ENCODE results near the gene ENTREP1. TPM values are rescaled to one million over a fixed set of nuclear protein-coding genes. Genes with fewer than 3 reads are reported as not detected.

Gene ENTREP1
- total RNA-seq, 6 donors from 2014 or later, result 28.5 to 49.2 (median 38.2) TPM

DNA sequence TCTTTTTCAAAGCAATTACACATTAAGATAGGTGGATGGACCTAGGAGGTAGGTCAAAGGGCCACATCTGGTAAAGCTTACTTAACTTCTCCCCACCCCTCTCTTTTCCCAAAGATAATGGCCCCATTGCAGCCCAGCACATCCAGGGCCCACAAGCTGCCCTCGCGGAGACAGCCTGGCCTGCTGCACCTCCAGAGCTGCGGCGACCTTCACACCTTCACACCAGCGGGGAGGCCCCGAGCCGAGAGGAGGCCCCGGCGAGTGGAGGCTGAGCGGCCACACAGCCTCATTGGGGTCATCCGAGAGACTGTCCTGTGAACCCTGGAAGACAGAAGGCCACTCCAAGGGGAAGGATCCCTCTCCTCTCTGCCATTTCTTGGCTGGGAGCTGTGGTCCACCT lies 66.5 kb downstream of the ENTREP1 start:
- ATAC-seq (ENCODE audit: low FRiP score in 2 of 2) (no peak), DNase-seq (peak in 1 of 2 donors; percentile 50)
- peaks cover 0 to 4% (median 0%) of the 10 kb centered on the region in 4 donors for H3K4me1 ChIP-seq
- H3K9me3 ChIP-seq, result no peaks in the 10 kb centered on the region
- H3K4me3 ChIP-seq, result no peak overlapping the region
- WGBS, 2 donors, result 100% methylated on average over 2 to 11 of the region's 11 CpGs
- no peaks in the 10 kb centered on the region for H3K27me3 ChIP-seq
- TF ChIP-seq POLR2A (IDR thresholded peaks at IDR 0.05) (no peak), EP300 (IDR thresholded peaks at IDR 0.05) (no peak), POLR2AphosphoS5 (IDR thresholded peaks at IDR 0.05) (no peak)
- TF ChIP-seq, protein P1, sequence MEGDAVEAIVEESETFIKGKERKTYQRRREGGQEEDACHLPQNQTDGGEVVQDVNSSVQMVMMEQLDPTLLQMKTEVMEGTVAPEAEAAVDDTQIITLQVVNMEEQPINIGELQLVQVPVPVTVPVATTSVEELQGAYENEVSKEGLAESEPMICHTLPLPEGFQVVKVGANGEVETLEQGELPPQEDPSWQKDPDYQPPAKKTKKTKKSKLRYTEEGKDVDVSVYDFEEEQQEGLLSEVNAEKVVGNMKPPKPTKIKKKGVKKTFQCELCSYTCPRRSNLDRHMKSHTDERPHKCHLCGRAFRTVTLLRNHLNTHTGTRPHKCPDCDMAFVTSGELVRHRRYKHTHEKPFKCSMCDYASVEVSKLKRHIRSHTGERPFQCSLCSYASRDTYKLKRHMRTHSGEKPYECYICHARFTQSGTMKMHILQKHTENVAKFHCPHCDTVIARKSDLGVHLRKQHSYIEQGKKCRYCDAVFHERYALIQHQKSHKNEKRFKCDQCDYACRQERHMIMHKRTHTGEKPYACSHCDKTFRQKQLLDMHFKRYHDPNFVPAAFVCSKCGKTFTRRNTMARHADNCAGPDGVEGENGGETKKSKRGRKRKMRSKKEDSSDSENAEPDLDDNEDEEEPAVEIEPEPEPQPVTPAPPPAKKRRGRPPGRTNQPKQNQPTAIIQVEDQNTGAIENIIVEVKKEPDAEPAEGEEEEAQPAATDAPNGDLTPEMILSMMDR (IDR thresholded peaks at IDR 0.05), result no peak
- peaks cover 0 to 9% (median 0%) of the 10 kb centered on the region in 4 donors for H3K36me3 ChIP-seq
- no peak overlapping the region for H3K27ac ChIP-seq

DNA sequence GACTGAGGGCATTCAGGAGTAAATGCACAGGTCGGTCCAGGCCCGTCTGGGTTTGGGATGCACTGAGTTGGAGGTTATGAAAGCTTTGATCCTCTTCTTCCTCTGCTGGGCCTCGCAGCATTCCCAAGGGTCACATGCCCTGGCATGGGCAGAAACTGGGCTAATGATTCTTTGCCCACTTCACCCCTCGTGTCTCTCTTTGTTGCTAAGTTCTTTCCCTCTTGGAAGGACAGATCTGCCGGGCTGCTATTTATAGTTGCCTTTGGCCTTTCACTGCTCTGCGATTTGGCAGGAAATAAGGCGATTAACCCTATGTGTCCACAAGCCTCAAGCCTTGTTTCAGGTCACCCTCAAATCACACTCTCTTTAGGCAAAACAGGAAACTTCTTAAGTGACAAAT lies 66.9 kb downstream of the ENTREP1 start:
- H3K27ac ChIP-seq, result no peak overlapping the region
- WGBS, 2 donors, result 39 to 58% methylated on average over 5 to 7 of the region's 7 CpGs
- peaks cover 0 to 5% (median 0%) of the 10 kb centered on the region in 4 donors for H3K36me3 ChIP-seq
- H3K27me3 ChIP-seq, result no peaks in the 10 kb centered on the region
- H3K4me1 ChIP-seq, result peaks cover 0 to 4% (median 0%) of the 10 kb centered on the region in 4 donors
- H3K9me3 ChIP-seq, result no peaks in the 10 kb centered on the region
- ATAC-seq (ENCODE audit: low FRiP score in 2 of 2) (no peak), DNase-seq (no peak)
- no peak overlapping the region for H3K4me3 ChIP-seq
- TF ChIP-seq POLR2AphosphoS5 (IDR thresholded peaks at IDR 0.05), result no peak

DNA sequence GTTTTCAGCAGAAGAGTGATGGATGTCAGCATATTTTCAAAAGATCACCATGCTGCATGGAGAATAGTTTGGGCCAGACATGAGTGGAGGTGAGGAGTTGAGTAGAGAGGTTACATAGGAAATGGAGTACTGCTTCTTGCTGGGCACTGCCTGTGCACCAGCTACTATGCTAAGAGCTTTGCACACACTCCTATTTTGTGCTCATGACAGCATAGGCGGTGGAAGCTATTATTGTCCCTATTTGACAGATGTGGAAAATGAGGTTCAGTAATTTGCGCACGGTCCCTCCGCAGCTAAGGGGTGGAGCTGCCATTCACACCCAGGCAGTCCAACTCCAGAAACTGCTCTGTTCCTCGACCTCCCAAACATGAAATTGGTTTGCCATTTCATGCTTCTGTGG lies 67.8 kb downstream of the ENTREP1 start:
- Histone ChIP-seq H3K36me3 (no peaks in the 10 kb centered on the region), H3K27ac (no peak overlapping the region), H3K9me3 (no peaks in the 10 kb centered on the region), H3K27me3 (no peaks in the 10 kb centered on the region), H3K4me1 (peaks cover 0 to 4% (median 0%) of the 10 kb centered on the region in 4 donors), H3K4me3 (no peak overlapping the region)
- TF ChIP-seq POLR2A (IDR thresholded peaks at IDR 0.05), result no peak
- TF ChIP-seq EP300 (IDR thresholded peaks at IDR 0.05), result no peak
- TF ChIP-seq, protein P1 (IDR thresholded peaks at IDR 0.05), result no peak
- no peak for TF ChIP-seq POLR2AphosphoS5 (IDR thresholded peaks at IDR 0.05)
- WGBS, 2 donors, result 83 to 95% methylated on average over 5 of the region's 5 CpGs
- no peak for ATAC-seq (ENCODE audit: low FRiP score in 2 of 2)
- no peak for DNase-seq

DNA sequence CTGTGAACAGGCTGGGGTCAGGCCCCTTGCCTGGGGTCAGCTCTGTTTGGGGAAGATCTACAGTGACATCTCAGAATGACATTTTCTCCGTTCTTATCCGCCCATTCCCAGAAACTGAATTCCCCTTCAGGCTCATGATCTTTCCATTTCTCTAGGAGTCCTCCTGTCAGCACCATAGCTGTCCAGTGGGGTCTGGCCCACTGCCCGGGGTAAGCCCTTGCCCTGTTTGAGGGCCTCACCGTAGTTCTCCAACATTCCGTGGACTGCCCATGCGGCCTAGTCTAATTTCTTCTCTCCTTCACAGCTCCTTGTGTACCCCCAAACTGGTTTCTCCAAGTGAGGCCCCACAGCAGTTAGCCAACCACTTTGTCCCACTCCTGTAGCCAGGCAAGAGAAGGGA lies 68.4 kb downstream of the ENTREP1 start:
- Histone ChIP-seq H3K4me1 (peaks cover 0 to 4% (median 0%) of the 10 kb centered on the region in 4 donors), H3K36me3 (no peaks in the 10 kb centered on the region), H3K4me3 (no peak overlapping the region), H3K9me3 (no peaks in the 10 kb centered on the region), H3K27me3 (no peaks in the 10 kb centered on the region), H3K27ac (no peak overlapping the region)
- DNase-seq (no peak), ATAC-seq (ENCODE audit: low FRiP score in 2 of 2) (no peak)
- WGBS, 2 donors, result 89 to 95% methylated on average over 6 of the region's 6 CpGs
- no peak for TF ChIP-seq POLR2AphosphoS5 (IDR thresholded peaks at IDR 0.05)

DNA sequence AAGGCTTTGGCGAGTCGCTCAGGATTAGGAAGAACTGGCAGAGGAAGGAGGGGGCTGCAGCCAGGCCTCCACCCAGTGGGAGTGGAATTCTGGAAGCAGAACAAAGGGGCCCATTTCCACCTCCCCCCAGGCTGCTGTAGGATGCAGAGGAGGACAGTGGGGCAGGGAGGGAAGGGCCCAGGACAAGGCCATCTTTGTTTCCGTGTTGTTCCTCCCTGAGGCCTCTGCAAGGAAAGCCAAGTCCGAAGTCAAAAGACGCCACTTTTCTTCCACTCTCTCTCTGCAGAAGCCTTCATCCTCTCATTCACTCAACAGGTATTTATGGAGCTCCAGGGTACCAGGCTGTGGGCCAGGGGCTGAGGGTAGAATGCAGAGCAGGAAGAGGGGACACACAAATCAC lies 70.7 kb downstream of the ENTREP1 start:
- no peaks in the 10 kb centered on the region for H3K9me3 ChIP-seq
- H3K27me3 ChIP-seq, result no peaks in the 10 kb centered on the region
- ATAC-seq (ENCODE audit: low FRiP score in 2 of 2) (no peak), DNase-seq (no peak)
- H3K4me1 ChIP-seq, result peaks cover 0 to 4% (median 0%) of the 10 kb centered on the region in 4 donors
- H3K36me3 ChIP-seq, result no peaks in the 10 kb centered on the region
- 83 to 95% methylated on average over 5 of the region's 5 CpGs for WGBS, 2 donors
- H3K27ac ChIP-seq, result no peak overlapping the region
- no peak overlapping the region for H3K4me3 ChIP-seq
- TF ChIP-seq POLR2A (IDR thresholded peaks at IDR 0.05), result no peak

DNA sequence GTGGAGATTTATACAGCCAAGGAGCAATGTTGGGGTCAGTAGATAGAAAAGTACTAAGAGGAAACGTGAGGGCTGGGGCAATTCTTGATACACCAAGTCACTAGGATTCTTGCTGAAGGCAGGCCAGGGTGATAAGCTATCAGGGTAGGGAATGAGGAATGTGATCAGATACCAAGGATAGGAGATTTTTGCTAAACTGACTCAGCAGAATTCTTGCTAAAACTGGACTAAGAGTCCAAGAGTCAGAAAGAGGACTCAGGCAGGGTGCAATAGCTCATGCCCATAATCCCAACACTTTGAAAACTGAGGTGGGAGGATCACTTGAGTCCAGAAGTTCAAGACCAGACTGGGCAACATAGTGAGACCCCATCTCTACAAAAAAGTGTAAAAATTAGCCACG lies 71.7 kb downstream of the ENTREP1 start:
- ATAC-seq (ENCODE audit: low FRiP score in 2 of 2) (no peak), DNase-seq (no peak)
- no peak overlapping the region for H3K4me3 ChIP-seq
- H3K4me1 ChIP-seq, result peaks cover 0 to 2% (median 0%) of the 10 kb centered on the region in 4 donors
- TF ChIP-seq EP300 (IDR thresholded peaks at IDR 0.05), result no peak
- TF ChIP-seq POLR2A (IDR thresholded peaks at IDR 0.05), result no peak
- TF ChIP-seq, protein P1 (IDR thresholded peaks at IDR 0.05), result no peak
- no peak for TF ChIP-seq POLR2AphosphoS5 (IDR thresholded peaks at IDR 0.05)
- 93 to 94% methylated on average over 2 of the region's 2 CpGs for WGBS, 2 donors
- H3K9me3 ChIP-seq, result no peaks in the 10 kb centered on the region
- H3K36me3 ChIP-seq, result no peaks in the 10 kb centered on the region
- no peak overlapping the region for H3K27ac ChIP-seq
- H3K27me3 ChIP-seq, result no peaks in the 10 kb centered on the region

Measured in upper lobe of left lung (tissue), 6 donors.